ENCODE results near the gene EPHA7. TPM values are rescaled to one million over a fixed set of nuclear protein-coding genes. Genes with fewer than 3 reads are reported as not detected.

EPHA7 gene
- total RNA-seq, 1 experiment from 2014 or later, result not detected

GRCh38 chr6:93210908-93211307, 208.5 kb downstream of the EPHA7 start:
- no peak for DNase-seq (ENCODE audit: low read depth)
- in situ Hi-C loops (cut with HindIII; ENCODE audit: low pct_unique_long_range_greater_than_20kb, low sequenced_read_pairs), result no loop called here

- in situ Hi-C loops (cut with HindIII; ENCODE audit: low pct_unique_long_range_greater_than_20kb, low sequenced_read_pairs), result no loop called here
- DNase-seq (ENCODE audit: low read depth), result no peak
These were observed 210.0 kb downstream of the EPHA7 start for GRCh38 chr6:93209358-93209757.

- in situ Hi-C loops (cut with HindIII; ENCODE audit: low pct_unique_long_range_greater_than_20kb, low sequenced_read_pairs), result no loop called here
- no peak for DNase-seq (ENCODE audit: low read depth)
These were observed 222.9 kb downstream of the EPHA7 start for GRCh38 chr6:93196406-93196970.

- no peak for DNase-seq (ENCODE audit: low read depth)
- in situ Hi-C loops (cut with HindIII; ENCODE audit: low pct_unique_long_range_greater_than_20kb, low sequenced_read_pairs), result no loop called here
These were observed 224.9 kb downstream of the EPHA7 start for GRCh38 chr6:93194480-93194879.

- DNase-seq (ENCODE audit: low read depth), result no peak
- in situ Hi-C loops (cut with HindIII; ENCODE audit: low pct_unique_long_range_greater_than_20kb, low sequenced_read_pairs), result no loop called here
These were observed 225.5 kb downstream of the EPHA7 start for GRCh38 chr6:93193868-93194267.
